Activated B cell treated with CpG ODN at 0.5 μM for 24 hours (primary cell): ENCODE results near the gene TMEM119. TPM values are rescaled to one million over a fixed set of nuclear protein-coding genes. Genes with fewer than 3 reads are reported as not detected.
"Not testable (repeated sequence)": the region's sequence is repeated elsewhere in the genome, so short reads cannot be mapped to it uniquely, and the experiment has no call there.

Experiments
- ATAC-seq: fragments of 200-7000 bp; cut with Tn5 transposase; one replicate; pipeline ENCODE4 v1.10.0; 2021; ENCODE audit warnings: low read depth, mild to moderate bottlenecking, moderate library complexity
- CTCF ChIA-PET: fragments of 350-600 bp; sonication (Branson Sonifier 250); formaldehyde crosslinking; loops from one replicate; lab custom pipeline; 2021; ENCODE audit warnings: antibody characterized with exemption; lab: Charles Lee
- POLR2A ChIA-PET: fragments of 350-600 bp; sonication (Branson Sonifier 250); formaldehyde crosslinking; loops from one replicate; lab custom pipeline; 2021; ENCODE audit warnings: antibody characterized with exemption; lab: Charles Lee
- DNase-seq: peaks from one replicate; pipeline ENCODE4 v3.0.0; 2022
- H3K27ac Mint-ChIP-seq: one replicate; pipeline ENCODE4 v1.8.0; 2020; ENCODE audit warnings: mixed read lengths
- H3K27me3 Mint-ChIP-seq: one replicate; pipeline ENCODE4 v1.8.0; 2021; ENCODE audit warnings: mixed read lengths
- H3K36me3 Mint-ChIP-seq: one replicate; pipeline ENCODE4 v1.8.0; 2021; ENCODE audit warnings: low read depth, mixed read lengths
- H3K4me1 Mint-ChIP-seq: one replicate; pipeline ENCODE4 v1.8.0; 2021; ENCODE audit warnings: mixed read lengths
- H3K4me3 Mint-ChIP-seq: one replicate; pipeline ENCODE4 v1.8.0; 2020; ENCODE audit warnings: mild to moderate bottlenecking, mixed read lengths
- H3K9me3 Mint-ChIP-seq: one replicate; pipeline ENCODE4 v1.8.0; 2020; ENCODE audit warnings: mixed read lengths
- CTCF ChIP-seq: fragments of 200-600 bp; IDR thresholded peaks from one replicate; pipeline ENCODE4 v1.8.0; 2022; ENCODE audit warnings: antibody characterized with exemption, mild to moderate bottlenecking
- intact Hi-C: fragments of 100-400 bp; cut with micrococcal nuclease; formaldehyde crosslinking; loops from one replicate; pipeline ENCODE4 v1.15.1; 2024
- total RNA-seq: library from RNA; stranded (reverse); gene quantifications from 2 replicates; pipeline ENCODE4 v1.2.3, GENCODE V29; 2022

TMEM119 gene
- total RNA-seq, 1 donor from 2014 or later: not detected

GRCh38 chr12:108633081-108633533, 35.2 kb upstream of the TMEM119 start:
- ATAC-seq (no peak), DNase-seq (no peak)
- POLR2A ChIA-PET: interaction anchor here (0.6 to 14.3 kb wide), 9 partner anchors 9 to 72 kb away, joined by 7 to 182 read pairs (median 14); partner anchors contain the start of genes ISCU and SART3
- CTCF ChIA-PET: interaction anchor here (1.1 to 11.9 kb wide), 7 partner anchors 8 to 170 kb away, joined by 3 to 137 read pairs (median 15); no protein-coding TSS in a partner anchor
- no peak for TF ChIP-seq CTCF
- Mint-ChIP-seq H3K27ac (peak overlapping the region; percentile 98), H3K4me3 (peak overlapping the region; percentile 85), H3K4me1 (peaks cover 95% of the 10 kb centered on the region), H3K27me3 (no peaks in the 10 kb centered on the region), H3K36me3 (peaks cover 4% of the 10 kb centered on the region), H3K9me3 (no peaks in the 10 kb centered on the region)
- intact Hi-C loops: loop anchor here (1.0 to 2.0 kb wide), 6 partner anchors 9 to 224 kb away; partner anchors contain the start of gene SSH1

DNA sequence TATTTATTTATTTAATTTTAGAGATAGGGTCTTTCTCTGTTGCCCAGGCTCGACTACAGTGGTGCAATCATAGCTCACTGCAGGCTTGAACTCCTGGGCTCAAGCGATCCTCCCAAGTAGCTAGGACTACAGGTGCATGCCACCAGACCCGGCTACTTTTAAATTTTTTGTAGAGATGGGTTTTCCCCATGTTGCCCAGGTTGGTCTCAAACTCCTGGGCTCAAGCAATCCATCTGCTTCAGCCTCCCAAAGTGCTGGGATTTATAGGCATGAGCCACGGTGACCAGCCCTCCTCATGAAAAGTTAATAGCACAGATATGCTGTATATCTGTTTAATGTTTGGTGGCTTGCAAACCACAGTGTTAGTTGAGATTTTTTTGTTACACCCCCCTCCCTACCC, 33.4 kb upstream of the TMEM119 start:
- DNase-seq, H3K27me3 Mint-ChIP-seq, H3K9me3 Mint-ChIP-seq, H3K4me3 Mint-ChIP-seq, intact Hi-C loops, H3K36me3 Mint-ChIP-seq, ATAC-seq: not testable (repeated sequence)
- H3K27ac Mint-ChIP-seq: peak overlapping the region; percentile 98
- ChIA-PET CTCF (interaction anchor here (0.6 to 11.9 kb wide), 4 partner anchors 13 to 63 kb away, joined by 3 to 137 read pairs (median 12); no protein-coding TSS in a partner anchor), POLR2A (interaction anchor here (1.3 to 14.3 kb wide), 4 partner anchors 13 to 70 kb away, joined by 3 to 182 read pairs (median 126); partner anchors contain the start of genes ISCU and SART3)
- peaks cover 88% of the 10 kb centered on the region for H3K4me1 Mint-ChIP-seq

GRCh38 chr12:108630481-108631207, 32.8 kb upstream of the TMEM119 start:
- no peaks in the 10 kb centered on the region for H3K9me3 Mint-ChIP-seq
- peak overlapping the region; percentile 19 for H3K4me3 Mint-ChIP-seq
- TF ChIP-seq CTCF: no peak
- DNase-seq: no peak
- peaks cover 4% of the 10 kb centered on the region for H3K36me3 Mint-ChIP-seq
- H3K4me1 Mint-ChIP-seq: peaks cover 84% of the 10 kb centered on the region
- H3K27ac Mint-ChIP-seq: peak overlapping the region; percentile 66
- ChIA-PET CTCF (interaction anchor here (0.6 to 2.6 kb wide), 3 partner anchors 13 to 62 kb away, joined by 3 to 19 read pairs (median 4); no protein-coding TSS in a partner anchor), POLR2A (interaction anchor here (1.0 to 14.3 kb wide), 5 partner anchors 10 to 69 kb away, joined by 3 to 182 read pairs (median 118); partner anchors contain the start of genes ISCU and SART3)
- H3K27me3 Mint-ChIP-seq: no peaks in the 10 kb centered on the region
- no peak for ATAC-seq
- intact Hi-C loops: no loop called here

- Mint-ChIP-seq H3K4me3 (no peak overlapping the region), H3K27me3 (no peaks in the 10 kb centered on the region), H3K27ac (peak overlapping the region; percentile 66), H3K36me3 (peaks cover 4% of the 10 kb centered on the region), H3K4me1 (peaks cover 82% of the 10 kb centered on the region), H3K9me3 (no peaks in the 10 kb centered on the region)
- ATAC-seq (no peak), DNase-seq (no peak)
- intact Hi-C loops: no loop called here
- TF ChIP-seq CTCF: no peak
- CTCF ChIA-PET: interaction anchor here (2.6 kb wide), 1 partner anchor 12 kb away, joined by 19 read pairs; no protein-coding TSS in a partner anchor
- POLR2A ChIA-PET: interaction anchor here (1.0 to 14.3 kb wide), 5 partner anchors 10 to 69 kb away, joined by 3 to 182 read pairs (median 118); partner anchors contain the start of genes ISCU and SART3
Observed at GRCh38 chr12:108629824-108630476, 32.1 kb upstream of the TMEM119 start.

DNA sequence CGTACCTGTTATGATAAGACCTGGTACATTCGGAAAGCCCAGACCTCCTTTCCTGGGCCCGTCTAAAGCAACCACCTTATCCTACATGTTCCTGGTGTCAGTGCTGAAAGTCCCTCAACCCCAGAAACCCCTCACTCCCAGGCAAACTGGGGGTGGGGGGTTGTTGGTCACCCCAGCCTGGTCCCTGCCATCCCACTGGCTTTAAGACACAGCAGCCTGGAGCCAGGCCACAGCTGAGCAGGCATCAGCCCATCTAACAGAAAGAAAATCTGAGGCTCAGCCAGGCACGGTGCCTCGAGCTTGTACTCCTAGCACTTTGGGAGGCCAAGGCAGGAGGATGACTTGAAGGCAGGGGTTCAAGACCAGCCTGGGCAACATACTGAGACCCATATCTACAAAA, 31.3 kb upstream of the TMEM119 start:
- Mint-ChIP-seq H3K9me3 (no peaks in the 10 kb centered on the region), H3K27me3 (no peaks in the 10 kb centered on the region), H3K27ac (peak overlapping the region; percentile 75), H3K36me3 (peaks cover 4% of the 10 kb centered on the region), H3K4me1 (peaks cover 75% of the 10 kb centered on the region), H3K4me3 (no peak overlapping the region)
- ChIA-PET CTCF (interaction anchor here (2.6 kb wide), 1 partner anchor 11 kb away, joined by 19 read pairs; no protein-coding TSS in a partner anchor), POLR2A (interaction anchor here (0.9 to 7.6 kb wide), 3 partner anchors 11 to 63 kb away, joined by 3 to 182 read pairs (median 5); no protein-coding TSS in a partner anchor)
- no peak for DNase-seq
- ATAC-seq: no peak
- intact Hi-C loops: no loop called here
- no peak for TF ChIP-seq CTCF
